ENCODE data around the gene CCDC136. TPM values are rescaled to one million over a fixed set of nuclear protein-coding genes. Genes with fewer than 3 reads are reported as not detected.

CCDC136 gene
- total RNA-seq, 2 donors from 2014 or later: 2.9 to 7.2 TPM

GRCh38 chr7:128774921-128775320, 16.8 kb upstream of the CCDC136 start:
- intact Hi-C loops (cut with DNase I): no loop called here
- DNase-seq (no peak), ATAC-seq (peak in 1 of 2 donors; percentile 20)

GRCh38 chr7:128775744-128776474, 15.9 kb upstream of the CCDC136 start, which contains the start of gene OPN1SW:
Gene OPN1SW (minus strand): TSS chr7:128775794. CDS start chr7:128775781, 13 bp downstream.
- no peak for DNase-seq
- no peak for ATAC-seq
- intact Hi-C loops (cut with DNase I): no loop called here

DNA sequence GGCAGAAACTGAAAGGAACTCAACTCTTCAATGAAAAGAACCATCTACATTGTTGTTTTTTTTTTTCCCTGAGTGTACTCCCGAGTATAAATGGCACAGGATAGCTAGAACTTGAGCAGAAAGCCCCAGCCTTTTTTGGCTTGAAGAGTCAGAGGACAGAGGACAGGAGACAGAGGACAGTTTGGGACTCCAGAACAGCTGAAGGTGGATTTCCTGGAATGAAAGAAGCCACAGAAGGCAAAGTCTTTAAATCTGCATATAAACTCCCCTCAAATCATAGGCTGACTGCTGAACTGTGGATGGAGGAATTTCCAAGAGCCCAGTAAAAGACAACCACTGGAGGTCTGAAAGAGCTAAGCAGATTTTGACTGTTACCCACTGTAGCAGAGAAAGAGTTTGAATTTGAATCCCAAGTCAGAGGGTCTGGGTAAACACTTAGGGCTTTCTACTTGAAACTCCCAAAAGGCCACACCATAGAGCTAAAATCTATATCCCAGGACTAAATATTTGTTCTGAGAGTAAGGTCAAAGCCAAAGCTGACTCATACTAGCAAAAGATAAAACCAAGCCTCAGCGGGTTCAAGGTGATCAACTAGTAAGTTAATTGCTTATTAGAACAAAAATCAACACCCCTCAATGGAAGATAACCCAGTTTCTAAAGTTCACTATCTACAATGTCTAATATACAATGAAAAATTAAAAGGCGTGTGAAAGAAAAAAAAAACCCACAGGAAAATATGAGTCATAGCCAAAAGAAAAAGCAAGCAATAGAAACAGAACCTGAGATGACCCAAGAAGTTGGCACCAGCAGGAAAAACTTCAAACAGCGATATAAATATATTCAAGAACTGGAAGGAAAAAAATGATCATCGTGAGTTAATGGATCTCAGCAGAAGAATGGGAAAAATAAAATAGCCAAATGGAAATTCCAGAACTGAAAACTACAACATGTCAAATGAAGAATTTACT, 14.3 kb upstream of the CCDC136 start:
- intact Hi-C loops (cut with DNase I): no loop called here
- DNase-seq (no peak), ATAC-seq (no peak)

DNA sequence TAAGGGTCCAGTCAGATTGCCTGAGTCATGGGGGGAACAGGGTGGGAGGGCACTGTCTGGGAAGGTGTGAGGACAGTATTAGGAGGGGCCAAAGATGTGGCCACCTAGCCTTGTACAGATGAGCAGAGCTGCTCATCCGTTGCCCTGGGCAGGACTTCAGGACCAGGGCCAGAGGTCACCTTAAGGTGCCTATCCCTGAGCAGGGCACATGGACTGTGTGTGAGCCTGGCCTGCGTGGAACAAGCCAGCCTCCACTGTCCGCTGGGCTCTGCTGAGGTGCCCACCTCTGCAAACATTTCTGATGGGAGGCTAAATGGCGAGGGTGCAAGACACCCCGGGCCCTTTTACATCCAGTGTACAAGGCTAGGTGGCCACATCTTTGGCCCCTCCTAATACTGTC, 12.8 kb upstream of the CCDC136 start:
- intact Hi-C loops (cut with DNase I): no loop called here
- no peak for ATAC-seq

GRCh38 chr7:128781126-128781525, 10.6 kb upstream of the CCDC136 start:
- ATAC-seq (no peak), DNase-seq (no peak)
- intact Hi-C loops (cut with DNase I): no loop called here

More for the DNA sequence above, 12.8 kb upstream of the CCDC136 start:
- DNase-seq: no peak

GRCh38 chr7:128781851-128782250, 9.9 kb upstream of the CCDC136 start:
- intact Hi-C loops (cut with DNase I): no loop called here
- no peak for ATAC-seq
- no peak for DNase-seq

DNA sequence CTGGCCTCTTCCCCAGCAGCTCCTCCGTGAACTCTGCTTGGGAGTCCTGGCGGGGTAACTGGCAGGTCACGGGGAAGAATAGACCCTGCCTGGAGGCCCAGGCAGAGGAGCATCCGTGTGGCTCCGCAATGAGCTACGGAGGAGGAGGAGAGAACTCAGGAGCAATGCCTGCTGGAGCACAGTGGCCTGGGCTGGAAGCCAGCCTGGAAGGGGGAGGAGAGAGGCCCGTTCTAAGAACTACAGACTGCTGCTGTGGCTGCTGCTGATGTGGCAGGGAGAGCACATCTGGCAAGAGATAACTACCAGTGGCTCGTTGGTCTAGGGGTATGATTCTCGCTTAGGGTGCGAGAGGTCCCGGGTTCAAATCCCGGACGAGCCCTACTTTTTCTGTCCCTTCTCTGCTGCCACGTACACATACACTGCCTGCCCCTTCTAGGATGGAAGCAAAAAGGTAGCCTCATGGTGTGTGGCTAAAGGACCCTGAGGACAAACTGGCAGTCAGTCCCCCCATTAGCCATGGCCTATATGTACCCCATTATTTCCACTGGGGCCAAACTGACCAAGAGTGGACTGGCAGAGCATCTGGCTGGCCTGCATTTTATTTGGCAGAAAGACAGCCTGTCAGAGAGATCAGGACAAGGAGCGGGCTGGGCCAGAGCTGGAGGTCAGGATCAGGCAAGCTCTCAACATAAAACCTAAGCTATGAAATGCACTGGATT, 8.5 kb upstream of the CCDC136 start:
- ATAC-seq (peak; percentile 70 to 93), DNase-seq (peak; percentile 71)
- intact Hi-C loops (cut with DNase I): no loop called here

GRCh38 chr7:128785738-128786137, 6.0 kb upstream of the CCDC136 start:
- ATAC-seq (no peak), DNase-seq (no peak)
- intact Hi-C loops (cut with DNase I): loop anchor here in 1 of 2 donors (5.0 kb wide), 1 partner anchor 37 kb away; no protein-coding TSS in a partner anchor

DNA sequence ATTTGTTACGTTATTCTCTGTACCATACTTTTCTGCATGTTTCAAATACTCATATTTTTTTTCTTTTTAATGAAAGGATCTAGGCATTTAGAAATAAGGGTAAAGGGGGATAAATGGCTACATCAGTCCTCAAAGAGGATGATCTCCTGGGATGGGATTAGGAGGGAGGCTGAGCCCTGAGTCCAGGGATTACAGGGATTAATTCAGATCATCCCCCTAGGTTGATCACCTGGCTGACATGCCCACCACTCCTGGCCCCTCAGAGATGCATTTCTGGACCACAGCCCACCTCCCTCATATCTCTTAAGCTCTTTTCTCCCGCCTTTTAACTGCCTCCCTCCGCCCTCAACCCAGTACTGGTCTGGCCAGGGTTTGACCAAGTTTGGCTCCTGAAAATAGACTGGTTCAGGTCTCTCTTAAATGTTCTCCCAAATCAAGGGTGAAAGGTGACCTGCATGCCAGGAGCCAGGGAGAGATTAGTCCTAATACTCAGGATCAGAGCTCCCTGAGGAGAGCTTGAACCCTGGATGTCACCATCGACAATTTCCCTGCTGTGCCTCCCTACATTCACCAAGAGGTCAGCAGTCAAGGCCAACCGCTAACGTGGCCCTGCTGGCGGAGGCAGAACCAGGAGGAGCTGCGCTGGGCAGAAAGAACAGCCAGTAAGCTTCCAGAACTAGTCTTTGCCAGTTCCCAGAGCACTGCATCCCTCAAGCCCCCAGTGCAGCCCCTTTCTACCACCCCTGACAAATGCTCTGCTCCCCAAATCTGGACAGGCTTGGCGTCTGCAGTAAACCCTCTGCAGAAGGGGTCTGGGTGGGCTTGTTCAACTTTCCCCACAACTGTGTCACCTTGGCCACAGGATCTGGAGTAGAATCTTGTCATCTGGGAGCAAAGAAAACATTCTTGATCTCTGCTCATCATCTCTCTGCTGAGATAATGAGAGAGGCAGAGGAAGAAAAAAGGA, 3.0 kb upstream of the CCDC136 start:
- intact Hi-C loops (cut with DNase I): loop anchor here in 1 of 2 donors (5.0 kb wide), 1 partner anchor 34 kb away; no protein-coding TSS in a partner anchor
- no peak for DNase-seq
- ATAC-seq: no peak

DNA sequence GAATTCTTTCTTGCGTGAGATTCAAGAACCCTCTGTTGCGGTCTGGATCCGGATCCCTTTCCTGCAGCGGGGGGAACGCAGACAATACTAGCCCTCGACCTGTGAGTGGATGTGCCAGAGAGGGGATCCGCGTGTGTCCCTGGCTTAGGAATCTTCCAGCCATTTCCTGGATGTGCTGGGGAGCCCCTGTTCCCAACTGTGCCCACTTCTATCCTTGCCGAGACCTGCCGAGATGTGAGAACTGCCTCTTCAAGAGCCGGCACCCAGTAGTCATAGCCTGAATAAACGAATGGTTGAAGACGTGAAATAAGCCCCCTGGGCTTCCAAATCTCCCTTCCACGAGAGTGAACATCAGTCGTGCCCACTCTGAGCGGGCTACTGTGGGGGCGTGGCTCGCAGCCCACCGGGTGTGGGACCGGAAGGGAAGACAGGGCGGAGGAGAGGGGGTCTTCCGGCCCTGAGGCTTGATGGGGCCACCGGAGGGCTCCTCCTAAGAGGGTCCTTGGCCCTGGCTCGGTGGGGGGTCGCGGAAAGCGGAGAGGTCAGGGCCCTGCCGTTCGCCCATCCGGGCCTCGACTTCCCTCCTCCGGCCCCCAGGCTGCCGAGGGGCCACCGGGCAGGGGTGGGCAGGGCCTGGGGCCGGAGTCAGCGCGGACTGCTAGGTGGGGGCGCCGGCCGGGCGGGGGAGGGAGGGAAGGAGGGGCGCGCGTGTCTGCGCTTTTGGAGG, 1.3 kb upstream of the CCDC136 start:
- DNase-seq (no peak), ATAC-seq (peak; percentile 28 to 38)
- intact Hi-C loops (cut with DNase I): no loop called here

GRCh38 chr7:128791972-128792327, 182 bp downstream of the CCDC136 start:
- intact Hi-C loops (cut with DNase I): no loop called here
- ATAC-seq: peak in 1 of 2 donors; percentile 29

DNA sequence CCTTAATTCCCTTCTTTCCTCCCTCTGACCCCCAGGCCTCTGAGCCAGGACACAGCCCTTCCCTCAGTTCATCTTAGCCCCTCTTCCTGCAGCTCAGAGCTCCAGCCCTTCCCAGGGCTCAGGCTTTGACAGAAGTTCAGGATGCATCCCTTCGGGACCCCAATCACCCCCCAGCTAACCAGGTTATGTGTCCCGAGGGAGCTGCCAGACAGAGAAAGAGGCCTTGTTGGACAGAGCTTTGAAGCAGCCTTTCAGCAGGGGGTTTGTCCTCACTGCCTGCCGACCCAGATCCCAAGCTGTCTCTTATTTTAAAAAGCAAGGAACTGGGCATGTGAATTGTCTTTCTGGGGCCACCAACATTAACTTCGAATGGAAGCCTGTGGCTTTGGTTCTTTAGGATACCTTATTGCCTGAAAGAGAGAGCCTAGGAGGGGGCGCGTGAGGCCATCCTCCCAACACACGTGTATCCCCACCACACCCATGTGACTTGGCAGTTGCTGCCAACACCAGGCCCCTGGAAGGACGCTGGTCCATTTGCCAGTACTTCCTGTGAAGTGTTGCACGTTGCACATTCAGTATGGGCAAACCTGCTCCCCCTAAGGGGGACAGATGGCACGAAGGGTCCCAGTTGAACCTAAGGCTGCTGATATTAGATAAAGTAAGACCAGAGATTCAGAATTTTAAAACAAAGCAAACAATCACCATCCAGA, 858 bp downstream of the CCDC136 start:
- ATAC-seq (no peak), DNase-seq (no peak)
- intact Hi-C loops (cut with DNase I): no loop called here

More at GRCh38 chr7:128791972-128792327, 182 bp downstream of the CCDC136 start:
- DNase-seq: no peak

- DNase-seq (no peak), ATAC-seq (no peak)
- intact Hi-C loops (cut with DNase I): no loop called here
These were observed 1.4 kb downstream of the CCDC136 start for GRCh38 chr7:128793181-128793547.

DNA sequence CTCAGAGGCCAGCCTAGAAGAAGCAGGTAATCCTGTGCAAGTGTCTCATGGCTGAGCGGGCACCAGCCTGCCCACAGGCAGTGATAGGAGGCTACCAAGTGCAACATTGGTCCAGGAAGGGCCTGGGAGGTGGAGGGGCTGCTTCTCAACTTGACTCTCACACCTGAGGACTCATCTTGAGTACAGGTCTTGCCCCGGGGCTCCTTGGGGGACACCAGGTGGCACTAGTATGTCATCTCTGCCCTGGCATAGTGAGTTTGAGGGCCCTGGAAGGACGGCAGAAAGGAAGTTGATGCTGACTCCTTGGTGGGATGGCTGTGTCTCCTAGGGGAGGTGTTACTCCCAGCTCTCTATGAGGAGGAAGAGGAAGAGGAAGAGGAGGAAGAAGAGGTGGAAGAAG, 2.3 kb downstream of the CCDC136 start:
- ATAC-seq: no peak
- no peak for DNase-seq
- intact Hi-C loops (cut with DNase I): no loop called here

GRCh38 chr7:128794436-128794835, 2.7 kb downstream of the CCDC136 start:
- no peak for ATAC-seq
- intact Hi-C loops (cut with DNase I): no loop called here

DNA sequence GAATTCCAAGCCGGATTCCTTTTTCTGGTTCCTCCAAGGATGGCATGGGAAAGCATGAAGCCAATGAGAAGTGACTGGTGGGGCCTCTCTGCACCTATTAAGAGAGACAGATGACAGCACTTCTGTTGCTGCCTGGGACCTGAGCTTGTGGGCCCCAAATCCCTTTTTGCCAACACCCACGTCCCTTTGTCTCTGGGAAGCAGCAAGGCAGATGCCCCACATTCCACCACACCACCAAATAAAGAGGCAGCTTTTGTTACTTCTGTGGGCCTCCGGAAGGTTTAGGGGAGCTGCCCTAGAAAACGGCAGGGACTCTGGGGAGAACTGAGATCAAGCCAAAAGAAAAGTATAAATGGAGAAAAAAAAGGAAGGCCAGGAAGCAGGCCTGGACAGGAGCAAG, 3.4 kb downstream of the CCDC136 start:
- ATAC-seq (no peak), DNase-seq (no peak)
- intact Hi-C loops (cut with DNase I): no loop called here

More at GRCh38 chr7:128794436-128794835, 2.7 kb downstream of the CCDC136 start:
- no peak for DNase-seq

GRCh38 chr7:128796327-128796726, 4.6 kb downstream of the CCDC136 start:
- ATAC-seq: no peak
- no peak for DNase-seq
- intact Hi-C loops (cut with DNase I): no loop called here
